Gastrocnemius medialis (tissue), 4 donors: ENCODE results near the gene SPINK4. TPM values are rescaled to one million over a fixed set of nuclear protein-coding genes. Genes with fewer than 3 reads are reported as not detected.

Source experiments
- ATAC-seq, 2 donors: fragments of 150-250 bp; one replicate each; pipeline ENCODE4 v1.9.1; 2016
- DNase-seq, 2 donors: peaks; one replicate each; pipeline ENCODE4 v3.0.0-alpha.2; 2019
- H3K27ac ChIP-seq, 4 donors: fragments of 200-600 bp; sonication (generic); 1 replicate in 1 of 4; 2 replicates in 3 of 4; pipeline ENCODE4 v1.5.1; 2016 to 2018; ENCODE audit warnings: mild to moderate bottlenecking in 2 of 4, moderate library complexity in 1 of 4
- H3K27me3 ChIP-seq, 3 donors: fragments of 200-600 bp; sonication (generic) in 2 of 3; 1 replicate in 1 of 3; 2 replicates in 2 of 3; pipeline versions ENCODE4 v1.5.1 to v1.6.0; 2016 to 2019; ENCODE audit warnings: mild to moderate bottlenecking in 1 of 3, moderate library complexity in 1 of 3
- H3K36me3 ChIP-seq, 2 donors: fragments of 200-600 bp; sonication (generic) in 1 of 2; one replicate each; pipeline ENCODE4 v1.5.1; 2017 to 2018
- H3K4me1 ChIP-seq, 2 donors: fragments of 200-600 bp; sonication (generic) in 1 of 2; one replicate each; pipeline ENCODE4 v1.5.1; 2016 to 2017; ENCODE audit warnings: mild to moderate bottlenecking in 2 of 2
- H3K4me3 ChIP-seq, 4 donors: fragments of 200-600 bp; sonication (generic) in 3 of 4; 1 replicate in 1 of 4; 2 replicates in 3 of 4; pipeline ENCODE4 v1.5.1; 2016 to 2019; ENCODE audit warnings: mild to moderate bottlenecking in 2 of 4
- H3K9me3 ChIP-seq, 3 donors: fragments of 200-600 bp; sonication (generic) in 2 of 3; 1 replicate in 1 of 3; 2 replicates in 2 of 3; pipeline ENCODE4 v1.5.1; 2016 to 2019
- POLR2A ChIP-seq, 2 donors: fragments of 450-650 bp; IDR thresholded peaks; one replicate each; pipeline ENCODE4 v1.6.1; 2017; ENCODE audit warnings: antibody characterized with exemption in 2 of 2, mild to moderate bottlenecking in 2 of 2, moderate library complexity in 2 of 2
- in situ Hi-C, 4 donors: fragments of 200-750 bp; cut with MboI; loops; one replicate each; pipeline versions ENCODE4 v1.15.0 to v1.8.0; 2017; ENCODE audit warnings: low sequenced_read_pairs in 4 of 4
- intact Hi-C: fragments of 100-400 bp; cut with DNase I; formaldehyde crosslinking; loops from one replicate; pipeline ENCODE4 v1.15.1; 2023; ENCODE audit warnings: low total_unique reads
- total RNA-seq, 4 donors: library from RNA; depleted of rRNA; stranded (reverse); fragments of >200 nt; gene quantifications; one replicate each; pipeline versions ENCODE4 v1.1.0 to v1.2.3, GENCODE V29; 2016
- TF ChIP-seq, protein P1 (sequence below), 5 experiments: fragments of 450-650 bp in 3 of 5; fragments of 200-600 bp in 2 of 5; sonication (generic) in 2 of 5; IDR thresholded peaks in 4 of 5; conservative IDR thresholded peaks in 1 of 5; 1 replicate in 4 of 5; 2 replicates in 1 of 5; pipeline ENCODE4 v1.5.1; 2016 to 2019; ENCODE audit warnings: antibody characterized with exemption in 5 of 5, mild to moderate bottlenecking in 3 of 5, moderate library complexity in 3 of 5

The SPINK4 gene
- total RNA-seq, 4 donors from 2014 or later: not detected

GRCh38 chr9:33267151-33267767, 27.3 kb downstream of the SPINK4 start:
- no peak for ATAC-seq
- no peak overlapping the region for H3K27ac ChIP-seq
- H3K36me3 ChIP-seq: peaks cover 0 to 50% of the 10 kb centered on the region in 2 donors
- intact Hi-C loops: no loop called here
- no peaks in the 10 kb centered on the region for H3K9me3 ChIP-seq
- H3K4me3 ChIP-seq: no peak overlapping the region
- in situ Hi-C loops: no loop called here
- peaks cover 17 to 19% of the 10 kb centered on the region in 2 donors for H3K4me1 ChIP-seq
- no peak for DNase-seq
- H3K27me3 ChIP-seq: no peaks in the 10 kb centered on the region
- TF ChIP-seq, protein P1, sequence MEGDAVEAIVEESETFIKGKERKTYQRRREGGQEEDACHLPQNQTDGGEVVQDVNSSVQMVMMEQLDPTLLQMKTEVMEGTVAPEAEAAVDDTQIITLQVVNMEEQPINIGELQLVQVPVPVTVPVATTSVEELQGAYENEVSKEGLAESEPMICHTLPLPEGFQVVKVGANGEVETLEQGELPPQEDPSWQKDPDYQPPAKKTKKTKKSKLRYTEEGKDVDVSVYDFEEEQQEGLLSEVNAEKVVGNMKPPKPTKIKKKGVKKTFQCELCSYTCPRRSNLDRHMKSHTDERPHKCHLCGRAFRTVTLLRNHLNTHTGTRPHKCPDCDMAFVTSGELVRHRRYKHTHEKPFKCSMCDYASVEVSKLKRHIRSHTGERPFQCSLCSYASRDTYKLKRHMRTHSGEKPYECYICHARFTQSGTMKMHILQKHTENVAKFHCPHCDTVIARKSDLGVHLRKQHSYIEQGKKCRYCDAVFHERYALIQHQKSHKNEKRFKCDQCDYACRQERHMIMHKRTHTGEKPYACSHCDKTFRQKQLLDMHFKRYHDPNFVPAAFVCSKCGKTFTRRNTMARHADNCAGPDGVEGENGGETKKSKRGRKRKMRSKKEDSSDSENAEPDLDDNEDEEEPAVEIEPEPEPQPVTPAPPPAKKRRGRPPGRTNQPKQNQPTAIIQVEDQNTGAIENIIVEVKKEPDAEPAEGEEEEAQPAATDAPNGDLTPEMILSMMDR (IDR thresholded peaks at IDR 0.05 in 4 of 5, conservative IDR thresholded peaks at IDR 0.05 in 1 of 5): no peak
- no peak for TF ChIP-seq POLR2A (IDR thresholded peaks at IDR 0.05)

DNA sequence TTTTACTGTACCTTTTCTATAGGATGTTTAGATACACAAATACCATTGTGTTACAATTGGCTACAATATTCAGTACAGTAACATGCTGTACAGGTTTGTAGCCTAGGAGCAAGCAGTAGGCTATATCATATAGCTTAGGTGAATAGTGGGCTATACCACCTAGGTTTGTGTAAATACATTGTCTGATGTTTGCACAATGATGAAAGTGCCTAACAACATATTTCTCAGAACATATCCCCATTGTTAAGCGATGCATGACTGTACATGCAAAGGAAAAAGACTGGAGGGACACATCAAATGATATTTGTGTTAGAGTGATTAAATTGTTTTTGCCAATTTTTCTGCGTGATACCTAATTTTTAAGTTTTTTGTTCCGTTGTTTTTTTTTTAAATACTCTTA, 30.2 kb downstream of the SPINK4 start:
- in situ Hi-C loops: no loop called here
- DNase-seq (no peak), ATAC-seq (no peak)
- Histone ChIP-seq H3K4me1 (peaks cover 7 to 11% of the 10 kb centered on the region in 2 donors), H3K4me3 (no peak overlapping the region), H3K27ac (no peak overlapping the region), H3K9me3 (no peaks in the 10 kb centered on the region), H3K36me3 (peaks cover 0 to 72% of the 10 kb centered on the region in 2 donors), H3K27me3 (no peaks in the 10 kb centered on the region)
- intact Hi-C loops: no loop called here
- no peak for TF ChIP-seq POLR2A (IDR thresholded peaks at IDR 0.05)
- TF ChIP-seq, protein P1 (IDR thresholded peaks at IDR 0.05 in 4 of 5, conservative IDR thresholded peaks at IDR 0.05 in 1 of 5): no peak

DNA sequence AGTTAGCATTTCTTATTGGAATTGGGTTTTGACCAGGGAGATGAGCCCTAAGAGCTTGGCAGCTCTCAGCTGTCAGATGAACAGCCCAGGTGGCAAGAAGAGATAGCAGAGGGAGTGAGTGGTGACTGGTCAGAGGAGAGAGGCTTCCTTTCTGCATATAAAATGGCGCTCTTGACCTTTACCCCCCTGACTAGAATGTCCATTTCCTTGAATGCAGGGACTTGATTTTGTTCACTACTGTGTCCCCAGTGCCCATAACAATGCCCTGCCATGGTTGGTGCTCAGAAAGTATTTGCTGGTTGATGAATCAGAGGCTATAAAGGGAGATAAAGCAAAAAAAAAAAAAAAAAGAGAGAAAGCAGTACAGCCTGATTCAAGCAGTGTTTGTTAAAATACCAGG, 32.1 kb downstream of the SPINK4 start:
- peaks cover 0 to 2% of the 10 kb centered on the region in 2 donors for H3K4me1 ChIP-seq
- H3K9me3 ChIP-seq: no peaks in the 10 kb centered on the region
- peaks cover 5 to 90% of the 10 kb centered on the region in 2 donors for H3K36me3 ChIP-seq
- DNase-seq (no peak), ATAC-seq (no peak)
- intact Hi-C loops: no loop called here
- H3K4me3 ChIP-seq: no peak overlapping the region
- in situ Hi-C loops: no loop called here
- H3K27ac ChIP-seq: no peak overlapping the region
- no peak for TF ChIP-seq POLR2A (IDR thresholded peaks at IDR 0.05)
- TF ChIP-seq, protein P1 (IDR thresholded peaks at IDR 0.05 in 4 of 5, conservative IDR thresholded peaks at IDR 0.05 in 1 of 5): no peak
- H3K27me3 ChIP-seq: no peaks in the 10 kb centered on the region

GRCh38 chr9:33273266-33273971, 33.5 kb downstream of the SPINK4 start:
- ATAC-seq: no peak
- Histone ChIP-seq H3K4me1 (peaks cover 0 to 2% of the 10 kb centered on the region in 2 donors), H3K27ac (no peak overlapping the region), H3K9me3 (no peaks in the 10 kb centered on the region), H3K4me3 (no peak overlapping the region), H3K36me3 (peaks cover 5 to 92% of the 10 kb centered on the region in 2 donors), H3K27me3 (no peaks in the 10 kb centered on the region)
- TF ChIP-seq, protein P1 (IDR thresholded peaks at IDR 0.05 in 4 of 5, conservative IDR thresholded peaks at IDR 0.05 in 1 of 5): no peak
- no peak for TF ChIP-seq POLR2A (IDR thresholded peaks at IDR 0.05)
- DNase-seq: no peak
- intact Hi-C loops (no loop called here), in situ Hi-C loops (no loop called here)
